Measurements from ENCODE around the gene MSMO1.

DNA sequence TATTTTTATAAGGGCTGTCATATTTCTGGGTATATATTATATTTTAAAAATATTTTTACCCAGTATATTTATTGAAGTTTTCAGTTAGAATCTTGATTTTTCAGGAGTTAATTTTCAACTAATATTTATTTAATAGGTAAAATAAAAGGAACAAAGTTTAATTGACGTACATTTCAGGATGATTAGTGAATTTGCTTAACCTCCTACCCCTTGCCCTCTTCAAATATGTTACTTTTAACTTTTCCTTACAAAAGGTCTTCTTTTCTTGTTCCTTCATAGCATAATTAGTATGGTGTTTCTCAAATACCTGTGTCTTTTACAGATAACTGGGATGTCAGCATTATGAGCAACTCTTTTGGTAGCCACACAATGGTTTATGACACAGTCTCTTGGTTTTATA lies 24.8 kb upstream of the MSMO1 start:
- TF ChIP-seq POLR2A (IDR thresholded peaks at IDR 0.05): no peak
- TF ChIP-seq, protein P1, sequence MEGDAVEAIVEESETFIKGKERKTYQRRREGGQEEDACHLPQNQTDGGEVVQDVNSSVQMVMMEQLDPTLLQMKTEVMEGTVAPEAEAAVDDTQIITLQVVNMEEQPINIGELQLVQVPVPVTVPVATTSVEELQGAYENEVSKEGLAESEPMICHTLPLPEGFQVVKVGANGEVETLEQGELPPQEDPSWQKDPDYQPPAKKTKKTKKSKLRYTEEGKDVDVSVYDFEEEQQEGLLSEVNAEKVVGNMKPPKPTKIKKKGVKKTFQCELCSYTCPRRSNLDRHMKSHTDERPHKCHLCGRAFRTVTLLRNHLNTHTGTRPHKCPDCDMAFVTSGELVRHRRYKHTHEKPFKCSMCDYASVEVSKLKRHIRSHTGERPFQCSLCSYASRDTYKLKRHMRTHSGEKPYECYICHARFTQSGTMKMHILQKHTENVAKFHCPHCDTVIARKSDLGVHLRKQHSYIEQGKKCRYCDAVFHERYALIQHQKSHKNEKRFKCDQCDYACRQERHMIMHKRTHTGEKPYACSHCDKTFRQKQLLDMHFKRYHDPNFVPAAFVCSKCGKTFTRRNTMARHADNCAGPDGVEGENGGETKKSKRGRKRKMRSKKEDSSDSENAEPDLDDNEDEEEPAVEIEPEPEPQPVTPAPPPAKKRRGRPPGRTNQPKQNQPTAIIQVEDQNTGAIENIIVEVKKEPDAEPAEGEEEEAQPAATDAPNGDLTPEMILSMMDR (IDR thresholded peaks at IDR 0.05): no peak
- no peak for TF ChIP-seq POLR2AphosphoS5 (IDR thresholded peaks at IDR 0.05)
